Measurements from ENCODE around the gene SFXN5.
"Not testable (repeated sequence)": the region's sequence is repeated elsewhere in the genome, so short reads cannot be mapped to it uniquely, and the experiment has no call there.

The SFXN5 gene

DNA sequence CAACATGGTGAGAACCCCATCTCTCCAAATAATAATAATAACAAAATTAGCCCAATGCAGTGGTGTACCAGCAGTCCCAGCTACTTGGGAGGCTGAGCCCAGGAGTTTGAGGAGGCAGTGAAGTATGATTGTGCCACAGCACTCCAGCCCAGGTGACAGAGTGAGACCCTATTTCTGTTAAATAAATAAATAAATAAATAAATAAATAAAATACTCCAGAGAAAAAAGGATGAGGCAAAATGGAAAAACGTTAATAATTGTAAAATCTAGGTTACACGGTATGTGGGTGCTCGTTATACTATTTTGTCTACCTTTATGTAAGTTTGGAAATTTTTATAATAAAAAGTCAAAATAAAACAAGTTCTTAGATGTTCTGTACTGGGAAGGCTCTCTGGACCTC, 162.8 kb downstream of the SFXN5 start:
- no peak for DNase-seq (ENCODE audit: low read depth in 4 of 4, low spot score in 1 of 4)

DNA sequence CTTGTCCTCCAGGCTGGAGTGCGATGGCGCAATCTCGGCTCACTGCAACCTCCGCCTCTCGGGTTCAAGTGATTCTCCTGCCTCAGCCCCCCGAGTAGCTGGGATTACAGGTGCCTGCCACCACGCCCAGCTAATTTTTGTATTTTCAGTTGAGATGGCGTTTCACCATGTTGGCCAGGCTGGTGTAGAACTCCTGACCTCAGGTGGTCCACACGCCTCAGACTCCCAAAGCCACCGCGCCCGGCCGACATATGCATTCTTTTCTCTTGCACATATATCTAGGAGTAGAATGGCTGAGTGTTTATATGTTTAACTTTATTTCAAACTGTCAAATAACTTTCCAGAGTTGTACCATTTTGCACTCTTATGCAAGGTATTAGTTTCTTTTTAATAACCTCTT, 164.1 kb downstream of the SFXN5 start:
- DNase-seq (ENCODE audit: low read depth in 4 of 4, low spot score in 1 of 4): not testable (repeated sequence)

- DNase-seq (ENCODE audit: low read depth in 4 of 4, low spot score in 1 of 4): no peak
These were observed 170.1 kb downstream of the SFXN5 start for GRCh38 chr2:72901426-72901825.

GRCh38 chr2:72900191-72900825, 171.2 kb downstream of the SFXN5 start:
- no peak for DNase-seq (ENCODE audit: low read depth in 4 of 4, low spot score in 1 of 4)

DNA sequence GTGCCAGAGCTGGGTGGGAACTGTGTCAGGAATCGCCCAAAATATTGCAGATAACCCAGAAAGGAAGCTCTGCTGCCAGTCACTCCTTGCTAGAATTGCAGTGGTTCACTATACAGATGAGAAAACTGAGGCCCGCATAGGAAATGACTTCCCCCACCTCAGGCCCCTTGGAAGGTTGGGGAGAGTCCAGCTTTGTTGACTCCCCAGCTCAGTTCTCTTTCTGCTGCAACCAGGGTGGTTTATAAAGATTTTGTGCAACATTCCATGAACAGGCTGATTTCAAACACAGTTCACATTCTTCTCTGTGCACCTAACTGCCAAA, 173.0 kb downstream of the SFXN5 start:
- no peak for DNase-seq (ENCODE audit: low read depth in 4 of 4, low spot score in 1 of 4)

DNA sequence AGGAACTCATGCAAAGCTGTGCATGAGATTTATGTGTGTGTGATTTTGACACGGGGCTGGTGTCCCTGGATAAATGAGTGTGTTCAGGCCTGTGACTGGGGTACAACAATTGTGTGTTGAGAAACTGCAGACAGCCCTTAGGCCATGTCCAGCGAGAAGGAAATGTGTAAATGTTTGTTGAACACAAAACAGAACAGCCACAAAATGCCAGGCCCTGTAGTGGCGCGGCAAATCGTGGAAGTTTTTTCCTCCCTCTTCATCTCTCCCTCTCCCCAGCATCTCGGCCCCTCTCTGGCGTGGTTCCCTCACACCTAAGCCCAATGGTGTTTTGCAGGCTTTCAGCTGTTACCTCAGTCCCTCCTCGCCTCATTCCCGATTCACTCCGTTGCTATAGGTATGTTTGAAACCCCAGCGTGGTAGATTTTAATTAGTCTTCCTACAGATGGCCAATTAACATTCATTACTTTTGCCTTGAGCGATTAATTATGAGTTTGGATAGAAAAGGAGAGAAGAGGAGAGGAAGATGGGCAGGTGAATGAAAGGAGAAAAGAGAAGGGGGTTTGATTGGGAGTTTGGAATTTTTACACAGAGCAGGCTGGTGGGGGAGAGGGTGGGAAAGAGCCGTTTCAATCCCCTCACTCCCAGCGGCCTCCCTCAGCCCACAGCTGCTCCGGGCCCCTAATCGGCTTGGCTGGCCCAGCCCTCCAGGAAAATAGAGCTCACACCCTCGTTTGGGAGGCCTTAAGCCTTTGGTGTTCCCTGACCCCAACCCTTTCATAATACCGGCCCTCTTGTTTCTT, 173.5 kb downstream of the SFXN5 start:
- no peak for DNase-seq (ENCODE audit: low read depth in 4 of 4, low spot score in 1 of 4)

GRCh38 chr2:72896446-72896845, 175.1 kb downstream of the SFXN5 start:
- DNase-seq (ENCODE audit: low read depth in 4 of 4, low spot score in 1 of 4): no peak

- DNase-seq (ENCODE audit: low read depth in 4 of 4, low spot score in 1 of 4): no peak
These were observed 175.7 kb downstream of the SFXN5 start for GRCh38 chr2:72895759-72896281.

GRCh38 chr2:72895154-72895553, 176.4 kb downstream of the SFXN5 start:
- no peak for DNase-seq (ENCODE audit: low read depth in 4 of 4, low spot score in 1 of 4)

- DNase-seq (ENCODE audit: low read depth in 4 of 4, low spot score in 1 of 4): no peak
These were observed 177.0 kb downstream of the SFXN5 start for GRCh38 chr2:72894514-72894913.

- peak in 1 of 4 experiments; percentile 28 for DNase-seq (ENCODE audit: low read depth in 4 of 4, low spot score in 1 of 4)
These were observed 177.8 kb downstream of the SFXN5 start for GRCh38 chr2:72893594-72894319.

- peak in 3 of 4 experiments; percentile 17 to 46 (median 42) for DNase-seq (ENCODE audit: low read depth in 4 of 4, low spot score in 1 of 4)
These were observed 178.9 kb downstream of the SFXN5 start for GRCh38 chr2:72892506-72893173.
